GM21526 (cell line): ENCODE data around the gene DFFB.

ENCODE experiments used
- ATAC-seq: cut with Tn5 transposase; IDR thresholded peaks from one replicate; pipeline ENCODE4 v1.9.1; 2021; ENCODE audit warnings: moderate library complexity; ENCODE audit not compliant: unreplicated experiment, low FRiP score

DFFB gene

GRCh38 chr1:3869751-3870301 lies 12.6 kb downstream of the DFFB start:
- no peak for ATAC-seq

- no peak for ATAC-seq
These were observed 14.2 kb downstream of the DFFB start for GRCh38 chr1:3871451-3871805.

- no peak for ATAC-seq
These were observed 15.3 kb downstream of the DFFB start for GRCh38 chr1:3872546-3872945.

GRCh38 chr1:3874736-3875135 lies 17.5 kb downstream of the DFFB start:
- no peak for ATAC-seq

GRCh38 chr1:3876716-3877115 lies 19.4 kb downstream of the DFFB start:
- ATAC-seq: no peak

GRCh38 chr1:3879099-3879498 lies 21.8 kb downstream of the DFFB start:
- no peak for ATAC-seq

GRCh38 chr1:3879787-3880428 lies 22.6 kb downstream of the DFFB start:
- no peak for ATAC-seq

- ATAC-seq: no peak
These were observed 23.3 kb downstream of the DFFB start for GRCh38 chr1:3880429-3881192.

- ATAC-seq: no peak
These were observed 23.9 kb downstream of the DFFB start for GRCh38 chr1:3881193-3881480.

- ATAC-seq: no peak
These were observed 26.1 kb downstream of the DFFB start for GRCh38 chr1:3883194-3883925.

GRCh38 chr1:3884966-3885365 lies 27.7 kb downstream of the DFFB start:
- ATAC-seq: no peak

GRCh38 chr1:3885611-3886010 lies 28.3 kb downstream of the DFFB start:
- no peak for ATAC-seq

GRCh38 chr1:3886106-3886670 lies 28.9 kb downstream of the DFFB start:
- ATAC-seq: no peak

- ATAC-seq: no peak
These were observed 29.4 kb downstream of the DFFB start for GRCh38 chr1:3886691-3887090.

- no peak for ATAC-seq
These were observed 31.0 kb downstream of the DFFB start for GRCh38 chr1:3888301-3888700.

- ATAC-seq: no peak
These were observed 32.7 kb downstream of the DFFB start for GRCh38 chr1:3889936-3890335.

- no peak for ATAC-seq
These were observed 33.4 kb downstream of the DFFB start for GRCh38 chr1:3890389-3891328.

- ATAC-seq: no peak
These were observed 34.1 kb downstream of the DFFB start for GRCh38 chr1:3891329-3891865.

GRCh38 chr1:3892748-3893147 lies 35.5 kb downstream of the DFFB start:
- no peak for ATAC-seq

- ATAC-seq: no peak
These were observed 35.9 kb downstream of the DFFB start for GRCh38 chr1:3893190-3893589.
